Inflammatory macrophage treated with lipopolysaccharide for 4 hours (primary cell): ENCODE measurements around the gene KRTAP5-4.
"Not testable (repeated sequence)": the region's sequence is repeated elsewhere in the genome, so short reads cannot be mapped to it uniquely, and the experiment has no call there.

Experiments
- DNase-seq: peaks from one replicate; pipeline ENCODE4 v3.0.0-alpha.2; 2020

Gene KRTAP5-4

GRCh38 chr11:1652771-1653540 lies 31.0 kb upstream of the KRTAP5-4 start:
- DNase-seq, result peak; percentile 47

DNA sequence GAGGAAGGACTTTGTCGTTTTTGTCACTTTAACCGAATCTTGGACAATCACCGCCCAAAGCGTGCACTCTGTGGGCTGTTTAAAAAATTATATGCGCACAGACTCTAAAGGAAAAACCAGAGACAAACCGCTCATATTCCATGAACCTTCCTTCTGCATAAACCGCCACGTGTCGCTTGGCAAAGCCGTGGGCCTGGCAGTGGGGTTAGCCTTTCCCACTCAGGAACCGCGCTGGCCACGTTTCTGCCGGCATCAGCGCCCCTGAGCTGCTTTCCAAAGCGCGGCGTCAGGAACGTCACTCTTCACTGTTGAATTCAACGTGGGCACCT lies 30.5 kb upstream of the KRTAP5-4 start:
- DNase-seq, result no peak

- DNase-seq, result no peak
Observed at GRCh38 chr11:1652026-1652425, 30.1 kb upstream of the KRTAP5-4 start.

DNA sequence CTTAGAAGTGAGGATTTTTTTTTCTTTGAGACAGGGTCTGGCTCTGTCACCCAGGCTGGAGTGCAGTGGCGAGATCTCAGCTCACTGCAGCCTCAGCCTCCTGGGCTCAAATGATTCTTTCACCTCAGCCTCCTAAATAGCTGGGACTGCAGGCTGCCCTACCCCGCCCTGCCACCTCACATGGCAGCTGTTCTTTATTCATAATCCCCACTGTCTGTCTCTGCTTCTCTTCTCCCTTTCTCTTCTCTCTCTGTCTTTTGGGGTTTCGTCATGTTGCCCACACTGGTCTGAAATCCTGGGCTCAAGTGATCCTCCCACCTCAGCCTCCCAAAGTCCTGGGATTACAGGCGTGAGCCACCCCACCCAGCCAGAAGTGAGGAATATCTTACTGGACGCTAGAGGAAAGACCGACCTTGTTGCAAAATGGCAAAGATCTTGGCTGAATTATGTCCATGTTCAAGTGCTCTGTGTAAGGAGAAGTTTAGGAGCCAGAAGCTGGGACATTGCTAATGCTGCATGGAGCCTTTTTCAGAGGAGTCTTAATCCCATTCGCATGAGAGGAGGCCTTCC lies 29.6 kb upstream of the KRTAP5-4 start:
- no peak for DNase-seq

DNA sequence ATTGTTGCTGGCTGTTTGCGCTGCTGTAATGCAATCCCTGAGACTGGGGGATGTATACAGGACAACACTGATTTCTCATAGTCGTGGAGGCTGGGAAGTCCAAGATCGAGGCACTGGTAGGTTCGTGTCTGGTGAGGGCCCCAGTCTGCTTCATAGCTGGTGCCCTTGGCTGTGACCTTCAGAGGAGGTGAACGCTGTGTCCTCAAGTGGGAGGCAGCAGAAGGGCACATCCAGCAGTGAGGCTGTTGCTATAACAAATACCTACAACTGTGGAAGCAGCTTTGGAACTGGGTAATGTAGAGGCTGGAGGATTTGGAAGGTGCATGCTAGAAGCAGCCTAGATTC lies 29.0 kb upstream of the KRTAP5-4 start:
- DNase-seq, result no peak

DNA sequence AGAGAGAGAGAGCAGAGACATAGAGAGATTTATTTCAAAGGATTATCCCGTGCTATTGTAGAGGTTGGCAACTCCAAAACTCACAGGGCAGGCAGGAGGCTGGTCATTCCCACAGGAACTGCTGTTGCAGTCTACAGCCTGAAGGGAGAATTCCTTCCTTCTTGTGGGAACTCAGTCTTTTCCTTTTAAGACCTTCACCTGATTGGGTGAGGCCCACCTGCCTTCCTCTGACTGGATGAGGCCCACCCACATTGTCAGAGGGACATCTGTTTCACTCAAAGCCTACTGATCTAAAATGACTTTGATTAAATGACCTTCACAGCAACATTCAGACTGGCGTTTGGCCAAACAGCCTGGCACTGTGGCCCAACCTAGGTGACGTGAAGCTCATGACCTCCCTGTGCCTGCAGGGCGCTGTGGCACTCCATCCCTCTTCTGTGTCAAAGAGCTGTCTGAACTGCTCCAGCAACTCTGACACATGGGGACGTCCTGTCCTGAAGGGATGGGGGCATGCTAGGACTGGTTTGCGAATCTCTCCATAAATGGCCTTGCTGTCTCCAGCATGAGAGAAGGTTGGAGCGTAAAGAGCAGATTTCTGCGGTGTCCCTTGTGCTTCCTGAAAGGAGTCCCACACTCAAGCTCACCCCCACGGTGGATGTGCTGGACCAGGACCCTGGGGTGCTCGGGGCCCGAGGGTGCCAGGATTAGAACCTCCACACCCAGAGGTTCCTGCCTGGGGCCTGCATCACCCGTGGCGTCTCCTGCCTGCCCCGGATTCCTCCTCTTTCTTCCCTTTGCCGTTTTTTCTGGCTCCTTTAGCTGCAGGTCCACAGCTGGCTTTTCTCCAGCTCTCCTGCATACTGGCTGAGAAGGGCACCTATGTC lies 28.3 kb upstream of the KRTAP5-4 start:
- no peak for DNase-seq

DNA sequence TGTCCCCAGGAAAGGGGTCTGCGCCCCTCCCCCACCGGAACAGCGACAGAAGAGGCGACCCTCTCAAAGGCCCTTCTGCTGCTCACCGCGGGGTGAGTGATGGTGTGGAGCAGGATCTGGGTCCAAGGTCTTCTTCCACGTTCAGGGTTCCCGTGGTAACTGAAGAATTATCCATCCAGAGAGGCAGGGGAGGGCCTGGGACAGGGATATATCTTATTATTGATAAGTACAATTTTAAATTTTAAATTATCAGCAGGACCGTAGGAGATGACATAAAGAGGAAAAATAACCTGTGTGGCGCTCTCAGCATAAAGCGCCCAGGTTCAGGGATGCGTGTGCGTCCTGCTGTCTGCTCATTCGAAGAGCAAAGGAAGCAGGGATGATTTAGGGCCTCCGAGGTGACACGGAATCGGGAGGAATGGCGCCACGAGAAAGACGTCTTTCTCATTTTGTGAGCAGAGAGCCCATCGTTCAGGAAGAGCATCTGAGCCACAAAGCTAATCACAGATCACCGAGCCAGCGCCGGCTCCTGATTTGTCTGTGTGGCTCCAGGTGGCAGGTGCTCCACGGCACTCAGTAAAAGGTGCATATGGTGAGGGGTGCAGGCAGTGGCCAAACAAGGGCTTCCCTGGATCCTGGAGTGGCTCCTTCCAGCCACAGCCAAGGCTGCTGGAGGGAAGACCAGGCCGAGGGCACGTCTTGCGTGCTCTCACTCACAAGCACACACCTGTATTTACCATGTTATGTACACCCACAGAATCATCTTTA lies 26.9 kb upstream of the KRTAP5-4 start:
- no peak for DNase-seq

- no peak for DNase-seq
Observed at GRCh38 chr11:1647901-1648652, 26.1 kb upstream of the KRTAP5-4 start.

DNA sequence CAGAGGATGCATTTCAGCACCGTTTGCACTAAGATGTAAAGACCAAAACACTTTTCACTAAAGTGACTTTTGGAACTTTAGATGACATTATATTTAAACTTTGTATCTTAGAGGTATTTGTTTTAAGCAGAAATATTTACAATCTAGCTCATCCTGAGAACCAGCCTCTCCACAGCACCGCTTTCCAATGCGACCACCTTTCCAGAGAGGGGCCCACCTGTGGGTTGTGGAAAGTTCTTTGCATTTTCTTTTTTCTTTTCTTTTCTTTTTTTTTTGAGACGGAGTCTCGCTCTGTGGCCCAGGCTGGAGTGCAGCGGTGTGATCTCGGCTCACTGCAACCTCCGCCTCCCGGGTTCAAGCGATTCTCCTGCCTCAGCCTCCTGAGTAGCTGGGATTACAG lies 24.6 kb upstream of the KRTAP5-4 start:
- not testable (repeated sequence) for DNase-seq

GRCh38 chr11:1645357-1645821 lies 23.5 kb upstream of the KRTAP5-4 start:
- DNase-seq, result no peak

DNA sequence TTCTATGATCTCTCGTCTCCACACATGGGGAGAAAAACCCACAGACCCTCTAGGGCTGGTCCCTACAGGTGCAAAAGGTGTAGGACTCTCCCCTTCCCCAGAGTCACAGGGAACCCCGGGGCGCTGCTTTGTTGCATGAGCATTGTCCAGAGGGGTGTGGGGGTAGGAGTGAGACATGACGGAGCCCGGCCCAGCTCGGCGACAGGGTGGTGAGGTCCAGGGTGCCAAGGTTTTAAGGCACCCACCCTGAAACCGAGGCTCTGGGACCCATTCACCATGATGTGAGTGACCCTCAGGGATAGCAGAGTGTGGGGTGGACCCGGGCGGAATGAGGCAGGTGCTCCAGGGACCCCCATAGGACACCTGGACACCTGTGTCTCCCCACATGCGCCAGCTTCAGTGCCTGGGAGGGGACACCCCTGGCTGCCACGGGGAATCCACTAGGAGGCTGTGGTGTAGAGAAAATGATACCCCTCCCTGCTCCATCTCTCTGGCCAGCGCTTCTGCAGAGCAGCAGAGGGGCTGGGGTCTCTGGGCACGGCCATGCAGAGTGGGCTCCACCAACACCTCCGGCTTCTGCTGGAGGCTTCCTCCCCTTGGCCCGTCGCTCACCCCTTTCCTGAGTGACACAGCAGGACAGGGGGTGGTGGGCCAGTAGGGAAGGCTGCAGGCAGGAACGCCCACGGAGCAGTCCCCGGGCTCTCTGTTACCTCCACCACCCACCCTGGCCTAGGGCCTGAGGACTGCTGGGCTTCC lies 22.8 kb upstream of the KRTAP5-4 start:
- no peak for DNase-seq

GRCh38 chr11:1643146-1643690 lies 21.3 kb upstream of the KRTAP5-4 start:
- no peak for DNase-seq

DNA sequence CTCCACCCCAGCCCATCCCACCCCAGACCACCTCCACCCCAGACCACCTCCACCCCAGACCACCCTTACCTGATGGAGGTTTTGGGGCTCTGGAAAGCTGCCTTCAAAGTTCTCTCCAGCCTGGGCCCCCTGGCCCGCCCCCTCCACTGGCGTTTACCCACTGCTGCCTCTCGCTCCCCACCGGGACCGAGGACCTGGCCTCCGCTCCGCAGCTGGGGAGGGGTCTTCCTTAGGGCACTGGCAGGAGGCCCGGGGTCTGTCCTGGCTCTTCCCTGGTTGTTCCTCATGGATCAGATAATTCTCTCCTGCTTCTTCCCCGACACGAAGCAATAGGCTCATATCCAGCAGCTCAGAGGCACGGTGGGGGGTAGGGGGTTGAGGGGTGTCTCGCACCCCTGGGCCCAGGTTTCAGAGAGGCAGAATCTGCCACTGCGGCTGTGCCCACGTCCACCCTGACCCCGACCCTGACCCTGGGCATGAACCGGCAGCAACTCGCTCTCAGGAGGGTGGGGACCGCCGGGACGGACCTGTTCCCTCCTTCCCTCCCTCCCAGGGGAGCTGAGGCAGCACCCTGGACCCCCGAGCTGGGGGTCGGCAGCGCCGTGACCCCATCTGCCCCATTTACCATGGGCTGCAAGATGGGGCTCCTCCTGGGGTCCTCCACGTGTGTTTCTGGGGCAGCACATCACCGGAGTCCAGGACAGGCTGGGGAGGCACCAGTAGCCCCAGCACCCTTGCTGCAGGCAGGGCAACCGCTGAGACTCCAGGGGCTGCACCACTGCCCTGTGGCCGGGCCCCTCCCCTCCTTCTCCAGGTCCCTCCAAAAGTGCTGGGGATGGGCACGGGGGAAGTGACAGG lies 20.6 kb upstream of the KRTAP5-4 start:
- DNase-seq, result no peak

DNA sequence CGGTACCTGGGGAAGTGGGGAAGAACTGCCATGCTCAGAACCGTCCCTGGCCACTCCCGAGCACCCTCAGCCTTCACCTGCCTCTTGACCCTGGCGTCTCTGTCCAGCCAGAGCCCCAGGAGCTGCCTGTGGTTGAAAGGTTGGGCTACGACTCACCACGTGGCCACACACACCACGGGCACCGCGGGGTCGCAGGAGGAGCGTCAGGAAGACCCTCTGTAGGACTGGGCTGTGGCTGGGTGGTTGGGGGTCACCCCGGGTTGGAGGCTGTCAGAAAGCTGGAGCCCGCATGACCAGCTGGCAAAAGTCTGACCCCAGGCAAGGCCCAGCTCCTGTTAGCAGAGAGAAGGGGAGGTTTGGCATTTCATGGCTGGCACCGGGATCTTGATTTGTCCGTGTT lies 19.2 kb upstream of the KRTAP5-4 start:
- no peak for DNase-seq

- DNase-seq, result peak; percentile 17
Observed at GRCh38 chr11:1640076-1640946, 18.4 kb upstream of the KRTAP5-4 start.

- no peak for DNase-seq
Observed at GRCh38 chr11:1639666-1640065, 17.7 kb upstream of the KRTAP5-4 start.

- DNase-seq, result no peak
Observed at GRCh38 chr11:1639102-1639620, 17.2 kb upstream of the KRTAP5-4 start.

DNA sequence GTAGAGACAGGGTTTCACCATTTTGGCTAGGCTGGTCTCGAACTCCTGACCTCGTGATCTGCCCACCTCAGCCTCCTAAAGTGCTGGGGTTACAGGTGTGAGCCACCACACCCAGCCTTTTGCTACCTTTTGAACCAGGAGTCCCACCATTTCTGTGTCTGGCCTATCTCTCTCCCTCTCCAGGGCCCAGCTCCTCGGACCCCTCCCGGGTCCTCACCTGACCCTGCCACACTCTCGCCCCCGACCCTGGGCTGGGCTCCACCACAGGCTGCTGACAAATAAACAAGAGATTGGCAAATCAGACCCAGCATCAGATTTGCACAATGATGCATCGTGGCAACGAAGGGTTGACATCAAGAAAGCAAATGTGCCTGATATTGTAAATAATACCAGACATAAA lies 16.4 kb upstream of the KRTAP5-4 start:
- DNase-seq, result no peak

GRCh38 chr11:1637628-1638027 lies 15.7 kb upstream of the KRTAP5-4 start:
- DNase-seq, result no peak
